HepG2 (cell line): Measurements from ENCODE around the gene HYCC1. TPM values are rescaled to one million over a fixed set of nuclear protein-coding genes. Genes with fewer than 3 reads are reported as not detected.
A peak's percentile ranks its signal among the peaks of the same experiment; 100 is the strongest.

Experiments
- ARNTL ChIP-seq: sonication (generic); formaldehyde crosslinking; IDR thresholded peaks from 2 replicates; pipeline ENCODE4 v1.4.0; 2020; ENCODE audit warnings: mild to moderate bottlenecking, missing genetic modification reagents
- BHLHE40 ChIP-seq: IDR thresholded peaks from 2 replicates; pipeline ENCODE4 v1.6.1; 2011; ENCODE audit warnings: low read length, improper control_type of control experiment
- DNMT3B ChIP-seq: conservative IDR thresholded peaks from 2 replicates; pipeline ENCODE4 v1.6.1; 2016; ENCODE audit warnings: missing biosample characterization, control low read depth
- ELF1 ChIP-seq: sonication (generic); formaldehyde crosslinking; IDR thresholded peaks from 2 replicates; pipeline ENCODE4 v1.4.0; 2020; ENCODE audit warnings: missing genetic modification reagents
- ELF3 ChIP-seq: IDR thresholded peaks from 2 replicates; pipeline ENCODE4 v1.6.1; 2016; ENCODE audit warnings: missing genetic modification reagents, missing compliant biosample characterization
- FIP1L1 ChIP-seq: fragments of 200-400 bp; formaldehyde crosslinking; IDR thresholded peaks from 2 replicates; pipeline ENCODE4 v1.6.1; 2018; ENCODE audit warnings: low read depth, mild to moderate bottlenecking, low read length, moderate library complexity, borderline replicate concordance; ENCODE audit not compliant: insufficient read depth
- FOXC1 ChIP-seq: sonication (generic); formaldehyde crosslinking; IDR thresholded peaks from 2 replicates; pipeline ENCODE4 v1.8.0; 2022; ENCODE audit warnings: mild to moderate bottlenecking, missing genetic modification reagents, borderline replicate concordance
- FOXJ3 ChIP-seq: sonication (generic); formaldehyde crosslinking; IDR thresholded peaks from 2 replicates; pipeline ENCODE4 v1.4.0; 2020; ENCODE audit warnings: missing genetic modification reagents, mild to moderate bottlenecking, borderline replicate concordance
- GPN1 ChIP-seq: sonication (generic); formaldehyde crosslinking; IDR thresholded peaks from 2 replicates; pipeline ENCODE4 v1.5.1; 2020; ENCODE audit warnings: missing genetic modification reagents, borderline replicate concordance
- KLF11 ChIP-seq: IDR thresholded peaks from 2 replicates; pipeline ENCODE4 v1.6.1; 2016; ENCODE audit warnings: missing compliant biosample characterization
- PAF1 ChIP-seq: IDR thresholded peaks from 2 replicates; pipeline ENCODE4 v1.6.1; 2016; ENCODE audit warnings: missing genetic modification reagents, missing compliant biosample characterization
- PLSCR1 ChIP-seq: sonication (generic); formaldehyde crosslinking; IDR thresholded peaks from 2 replicates; pipeline ENCODE4 v1.5.0; 2020; ENCODE audit warnings: missing genetic modification reagents, mild to moderate bottlenecking, borderline replicate concordance
- PTBP1 ChIP-seq: fragments of 200-400 bp; formaldehyde crosslinking; IDR thresholded peaks from 2 replicates; pipeline ENCODE4 v1.6.1; 2018; ENCODE audit warnings: low read length, low read depth; ENCODE audit not compliant: poor library complexity, severe bottlenecking
- RFX1 ChIP-seq: fragments of 450-650 bp; IDR thresholded peaks from 2 replicates; pipeline ENCODE4 v1.6.1; 2017
- SRSF4 ChIP-seq: fragments of 200-400 bp; formaldehyde crosslinking; IDR thresholded peaks from one replicate; pipeline ENCODE4 v1.6.1; 2018; ENCODE audit warnings: mild to moderate bottlenecking, low read depth, low read length, moderate library complexity; ENCODE audit not compliant: poor library complexity, severe bottlenecking
- TCF7 ChIP-seq: sonication (generic); IDR thresholded peaks from 2 replicates; pipeline ENCODE4 v1.6.1; 2016; ENCODE audit warnings: antibody characterized with exemption, low read depth
- ZFP62 ChIP-seq: sonication (generic); formaldehyde crosslinking; IDR thresholded peaks from 2 replicates; pipeline ENCODE4 v1.4.0; 2020; ENCODE audit warnings: missing genetic modification reagents
- ZNF205 ChIP-seq: IDR thresholded peaks from 2 replicates; pipeline ENCODE4 v1.6.1; 2018; ENCODE audit warnings: missing biosample characterization, missing genetic modification reagents
- ZNF260 ChIP-seq: sonication (generic); formaldehyde crosslinking; IDR thresholded peaks from 2 replicates; pipeline ENCODE4 v1.4.0; 2020; ENCODE audit warnings: missing genetic modification reagents, low read depth, mild to moderate bottlenecking, borderline replicate concordance
- ZNF33A ChIP-seq: sonication (generic); formaldehyde crosslinking; IDR thresholded peaks from 2 replicates; pipeline ENCODE4 v1.5.1; 2020; ENCODE audit warnings: missing genetic modification reagents, mild to moderate bottlenecking, moderate library complexity, borderline replicate concordance
- ZNF441 ChIP-seq: sonication (generic); formaldehyde crosslinking; IDR thresholded peaks from 2 replicates; pipeline ENCODE4 v1.7.0; 2021; ENCODE audit warnings: missing genetic modification reagents, borderline replicate concordance
- ZNF543 ChIP-seq: sonication (generic); formaldehyde crosslinking; IDR thresholded peaks from 2 replicates; pipeline ENCODE4 v1.4.0; 2020; ENCODE audit warnings: mild to moderate bottlenecking, missing genetic modification reagents
- ZNF652 ChIP-seq: IDR thresholded peaks from 2 replicates; pipeline ENCODE4 v1.6.1; 2016; ENCODE audit warnings: low read depth, borderline replicate concordance
- ZNF670 ChIP-seq: sonication (generic); formaldehyde crosslinking; IDR thresholded peaks from 2 replicates; pipeline ENCODE4 v1.8.0; 2022; ENCODE audit warnings: mild to moderate bottlenecking, missing genetic modification reagents, borderline replicate concordance
- ZNF777 ChIP-seq: sonication (generic); formaldehyde crosslinking; IDR thresholded peaks from 2 replicates; pipeline ENCODE4 v1.4.0; 2020; ENCODE audit warnings: missing genetic modification reagents
- ZNF879 ChIP-seq: sonication (generic); formaldehyde crosslinking; IDR thresholded peaks from 2 replicates; pipeline ENCODE4 v1.8.1; 2023; ENCODE audit warnings: missing genetic modification reagents
- ZZZ3 ChIP-seq: sonication (generic); formaldehyde crosslinking; IDR thresholded peaks from 2 replicates; pipeline ENCODE4 v1.4.0; 2020; ENCODE audit warnings: missing genetic modification reagents, mild to moderate bottlenecking, borderline replicate concordance
- polyA plus RNA-seq, 8 experiments: library from polyadenylated mRNA; depleted of rRNA in 3 of 8; stranded (reverse) in 7 of 8; unstranded in 1 of 8; fragments of >200 nt; fragmentation: Illumina TruSeq in 4 of 8; extraction: Trizol in 4 of 8; gene quantifications; 2 replicates each; pipeline versions ENCODE4 v1.2.1 to v1.2.3, GENCODE V29; 2011 to 2016; ENCODE audit warnings: low read depth in 4 of 8, missing spikeins in 1 of 8, mixed read lengths in 1 of 8; ENCODE audit not compliant: insufficient read depth in 1 of 8
- total RNA-seq, 5 experiments: library from RNA; depleted of rRNA; stranded (reverse); fragments of >200 nt; fragmentation: Illumina TruSeq; extraction: Trizol; gene quantifications; 2 replicates each; pipeline ENCODE4 v1.2.3, GENCODE V29; 2016; ENCODE audit warnings: low read depth in 1 of 5

Gene HYCC1
- total and polyA plus RNA-seq, 2 of the 13 experiments (the other 11 are each of a cell fraction or from before 2014, with no cell fraction given): 9.5 to 41.8 TPM

DNA sequence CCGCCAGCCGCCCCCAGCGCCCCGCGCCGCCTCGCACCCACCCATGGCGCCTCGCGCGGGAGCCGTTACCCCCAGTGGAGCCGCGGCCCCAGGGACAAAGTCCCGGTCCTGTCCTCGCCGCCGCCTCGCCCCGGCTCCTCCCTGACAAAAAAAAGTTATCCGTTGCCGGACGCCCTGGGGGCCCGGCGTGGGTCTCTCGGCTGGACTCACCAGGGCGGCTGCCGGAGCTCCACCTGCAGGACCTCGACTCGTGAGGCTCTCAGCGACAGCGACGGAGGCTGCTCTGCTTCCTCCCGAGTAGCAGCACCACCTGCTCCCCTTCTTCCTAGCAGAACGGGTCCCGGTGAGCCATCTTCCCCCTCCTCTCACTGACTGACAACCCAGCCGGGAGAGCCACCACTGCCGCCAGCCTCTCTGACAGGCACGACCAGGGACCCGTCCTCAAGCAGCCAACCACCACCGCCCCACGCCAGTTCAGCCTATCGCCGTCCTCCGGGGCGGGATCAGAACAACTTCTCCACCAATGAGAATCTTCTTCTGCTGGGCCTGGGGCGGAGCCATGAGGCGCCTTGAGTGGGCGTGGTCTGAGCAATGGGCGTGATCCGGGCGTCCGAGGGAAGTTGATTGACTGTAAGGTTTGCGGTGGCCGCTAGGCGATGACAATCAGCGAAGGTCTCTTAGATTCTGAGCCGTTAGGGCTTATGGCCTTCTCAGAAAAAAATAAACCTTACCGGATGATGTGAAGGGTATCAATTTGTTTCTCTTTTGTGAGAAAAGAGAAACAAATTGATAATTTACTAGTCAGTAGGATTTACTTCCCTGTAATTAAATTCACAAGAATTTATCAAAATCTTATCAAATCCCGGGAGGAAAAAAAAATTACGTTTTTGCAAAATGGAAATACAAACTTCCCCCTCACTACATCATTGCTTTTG is at the start of gene HYCC1 (continued):
- TF ChIP-seq PLSCR1: no peak
- no peak for TF ChIP-seq ZNF205 (CRISPR knock-in tag)
- no peak for TF ChIP-seq FOXC1
- TF ChIP-seq ZNF879 (CRISPR knock-in tag): no peak
- no peak for TF ChIP-seq ZZZ3 (CRISPR knock-in tag)
- no peak; the same call in 1 of the 2 replicates for TF ChIP-seq ZNF652
- no peak for TF ChIP-seq PTBP1
- TF ChIP-seq SRSF4: no peak
- no peak for TF ChIP-seq TCF7
- no peak for TF ChIP-seq ZNF33A (CRISPR knock-in tag)
- no peak for TF ChIP-seq FOXJ3 (CRISPR knock-in tag)
- TF ChIP-seq PAF1 (CRISPR knock-in tag): no peak
- TF ChIP-seq ZNF543: no peak
- TF ChIP-seq ARNTL (CRISPR knock-in tag): peak; percentile 62; the same call in 1 of the 2 replicates
- no peak for TF ChIP-seq RFX1
- TF ChIP-seq ZNF670 (CRISPR knock-in tag): no peak
- no peak for TF ChIP-seq FIP1L1
- no peak for TF ChIP-seq ZFP62 (CRISPR knock-in tag)
- TF ChIP-seq ZNF260 (CRISPR knock-in tag): no peak
- no peak; the same call in 1 of the 2 replicates for TF ChIP-seq ELF1 (CRISPR knock-in tag)
- TF ChIP-seq ZNF777 (CRISPR knock-in tag): no peak
- no peak; the same call in 1 of the 2 replicates for TF ChIP-seq ELF3
- TF ChIP-seq BHLHE40: no peak
- TF ChIP-seq DNMT3B (CRISPR knock-in tag): no peak
- TF ChIP-seq ZNF441: no peak; the same call in 1 of the 2 replicates
- TF ChIP-seq KLF11 (CRISPR knock-in tag): peak; percentile 61; the same call in 1 of the 2 replicates
- TF ChIP-seq GPN1 (CRISPR knock-in tag): no peak
